ENCODE results near the gene FGF14.

DNA sequence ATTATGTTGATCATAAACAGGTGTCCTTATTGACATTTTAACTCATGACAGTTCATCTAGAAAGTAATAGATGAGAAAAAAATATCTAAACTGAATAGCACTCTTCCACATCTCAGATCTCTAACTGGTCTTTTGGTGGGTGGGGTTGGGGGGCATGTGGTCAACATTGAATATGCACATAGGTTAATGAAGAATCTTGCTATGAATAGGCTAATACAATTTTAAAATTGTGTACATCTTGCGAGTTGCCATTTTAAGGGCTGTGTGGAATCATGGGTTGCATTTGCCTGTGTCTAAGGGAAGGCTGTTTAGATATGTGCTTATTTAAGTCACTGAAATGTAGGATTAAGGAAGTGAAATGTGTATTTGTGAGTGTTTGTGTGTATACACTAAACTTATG, 603.4 kb downstream of the FGF14 start:
- TF ChIP-seq, protein P1, sequence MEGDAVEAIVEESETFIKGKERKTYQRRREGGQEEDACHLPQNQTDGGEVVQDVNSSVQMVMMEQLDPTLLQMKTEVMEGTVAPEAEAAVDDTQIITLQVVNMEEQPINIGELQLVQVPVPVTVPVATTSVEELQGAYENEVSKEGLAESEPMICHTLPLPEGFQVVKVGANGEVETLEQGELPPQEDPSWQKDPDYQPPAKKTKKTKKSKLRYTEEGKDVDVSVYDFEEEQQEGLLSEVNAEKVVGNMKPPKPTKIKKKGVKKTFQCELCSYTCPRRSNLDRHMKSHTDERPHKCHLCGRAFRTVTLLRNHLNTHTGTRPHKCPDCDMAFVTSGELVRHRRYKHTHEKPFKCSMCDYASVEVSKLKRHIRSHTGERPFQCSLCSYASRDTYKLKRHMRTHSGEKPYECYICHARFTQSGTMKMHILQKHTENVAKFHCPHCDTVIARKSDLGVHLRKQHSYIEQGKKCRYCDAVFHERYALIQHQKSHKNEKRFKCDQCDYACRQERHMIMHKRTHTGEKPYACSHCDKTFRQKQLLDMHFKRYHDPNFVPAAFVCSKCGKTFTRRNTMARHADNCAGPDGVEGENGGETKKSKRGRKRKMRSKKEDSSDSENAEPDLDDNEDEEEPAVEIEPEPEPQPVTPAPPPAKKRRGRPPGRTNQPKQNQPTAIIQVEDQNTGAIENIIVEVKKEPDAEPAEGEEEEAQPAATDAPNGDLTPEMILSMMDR (IDR thresholded peaks at IDR 0.05), result no peak
- no peak for TF ChIP-seq EZH2 (IDR thresholded peaks at IDR 0.05; ENCODE audit: borderline replicate concordance, insufficient read depth, low read depth, low read length, poor library complexity, severe bottlenecking)

All from B cell (primary cell).